Sigmoid colon (tissue), 7 donors: ENCODE data around the gene LDB1. TPM values are rescaled to one million over a fixed set of nuclear protein-coding genes. Genes with fewer than 3 reads are reported as not detected.

Experiments
- DNase-seq: peaks from one replicate; pipeline ENCODE4 v3.0.0-alpha.2; 2019
- H3K27ac ChIP-seq, 4 donors: fragments of 200-600 bp; sonication (generic); one replicate each; pipeline ENCODE4 v1.5.1; 2016 to 2019; ENCODE audit warnings: mild to moderate bottlenecking in 1 of 4
- H3K27me3 ChIP-seq, 3 donors: fragments of 200-600 bp; sonication (generic); one replicate each; pipeline ENCODE4 v1.5.1; 2019; ENCODE audit warnings: mild to moderate bottlenecking in 1 of 3
- H3K36me3 ChIP-seq, 4 donors: fragments of 200-600 bp; sonication (generic); one replicate each; pipeline ENCODE4 v1.5.1; 2016 to 2019
- H3K4me1 ChIP-seq, 4 donors: fragments of 200-600 bp; sonication (generic); one replicate each; pipeline ENCODE4 v1.5.1; 2017 to 2019
- H3K4me3 ChIP-seq, 4 donors: fragments of 200-600 bp; sonication (generic); one replicate each; pipeline ENCODE4 v1.5.1; 2017 to 2019; ENCODE audit warnings: mild to moderate bottlenecking in 2 of 4, moderate library complexity in 1 of 4
- H3K9me3 ChIP-seq, 4 donors: fragments of 200-600 bp in 3 of 4; sonication (generic) in 3 of 4; one replicate each; pipeline versions ENCODE4 v1.5.1 to v1.6.1; 2013 to 2019
- CTCF ChIP-seq, 4 experiments: fragments of 450-650 bp in 3 of 4; fragments of 200-600 bp in 1 of 4; IDR thresholded peaks; one replicate each; pipeline ENCODE4 v1.5.1; 2016 to 2019; ENCODE audit warnings: antibody characterized with exemption in 4 of 4, mild to moderate bottlenecking in 3 of 4, moderate library complexity in 2 of 4
- EP300 ChIP-seq, 4 donors: sonication (generic); formaldehyde crosslinking; IDR thresholded peaks; one replicate each; pipeline ENCODE4 v1.6.1; 2017; ENCODE audit warnings: antibody characterized with exemption in 4 of 4
- POLR2A ChIP-seq, 2 donors: fragments of 450-650 bp; IDR thresholded peaks; one replicate each; pipeline ENCODE4 v1.6.1; 2016; ENCODE audit warnings: antibody characterized with exemption in 2 of 2, mild to moderate bottlenecking in 2 of 2, moderate library complexity in 2 of 2
- POLR2AphosphoS5 ChIP-seq, 4 donors: sonication (generic); formaldehyde crosslinking; IDR thresholded peaks; one replicate each; pipeline ENCODE4 v1.6.1; 2017; ENCODE audit warnings: antibody characterized with exemption in 4 of 4
- WGBS, 2 donors: extraction: QIAGEN DNeasy Blood & Tissue Kit; methylation state at CpG; one replicate each; pipeline ENCODE4 v1.1.7; 2013; 5-methylcytosine and 5-hydroxymethylcytosine counted together
- intact Hi-C: fragments of 100-400 bp; cut with DNase I; formaldehyde crosslinking; loops from one replicate; pipeline ENCODE4 v1.15.1; 2023
- polyA plus RNA-seq, 3 donors: library from polyadenylated mRNA; stranded (reverse); fragments of 200-250 nt; gene quantifications; one replicate each; pipeline ENCODE4 v1.2.3, GENCODE V29; 2013
- total RNA-seq, 4 donors: library from RNA; depleted of rRNA; stranded (reverse); fragments of >200 nt; gene quantifications; one replicate each; pipeline ENCODE4 v1.1.0, GENCODE V29; 2016
- donor health status: healthy with polysubstance abuse.
- donor health status: Bipolar disorder and iron deficiency.
- donor health status: healthy.

The LDB1 gene
- total and polyA plus RNA-seq, 7 donors, result 10.4 to 88.4 (median 62.1) TPM

- no peaks in the 10 kb centered on the region for H3K9me3 ChIP-seq
- H3K4me3 ChIP-seq, result no peak overlapping the region
- H3K4me1 ChIP-seq, result peaks cover 0 to 8% (median 6%) of the 10 kb centered on the region in 4 donors
- no peaks in the 10 kb centered on the region for H3K27me3 ChIP-seq
- TF ChIP-seq POLR2AphosphoS5 (IDR thresholded peaks at IDR 0.05) (no peak), EP300 (IDR thresholded peaks at IDR 0.05) (no peak), CTCF (IDR thresholded peaks at IDR 0.05) (no peak), POLR2A (IDR thresholded peaks at IDR 0.05) (no peak)
- 97 to 98% methylated on average over 1 of the region's 1 CpG for WGBS, 2 donors
- intact Hi-C loops, result no loop called here
- no peak overlapping the region for H3K27ac ChIP-seq
- DNase-seq, result no peak
- peaks cover 14 to 80% (median 38%) of the 10 kb centered on the region in 4 donors for H3K36me3 ChIP-seq
Observed at GRCh38 chr10:102147561-102147960, 27.4 kb upstream of the LDB1 start.

GRCh38 chr10:102146971-102147428, 26.8 kb upstream of the LDB1 start:
- intact Hi-C loops, result no loop called here
- Histone ChIP-seq H3K36me3 (peaks cover 14 to 86% (median 38%) of the 10 kb centered on the region in 4 donors), H3K27me3 (no peaks in the 10 kb centered on the region), H3K9me3 (no peaks in the 10 kb centered on the region), H3K4me1 (peaks cover 0 to 7% (median 6%) of the 10 kb centered on the region in 4 donors), H3K4me3 (no peak overlapping the region), H3K27ac (no peak overlapping the region)
- WGBS, 2 donors, result 95% methylated on average over 17 of the region's 17 CpGs
- DNase-seq, result no peak
- no peak for TF ChIP-seq POLR2AphosphoS5 (IDR thresholded peaks at IDR 0.05)
- TF ChIP-seq CTCF (IDR thresholded peaks at IDR 0.05), result no peak
- TF ChIP-seq EP300 (IDR thresholded peaks at IDR 0.05), result no peak
- no peak for TF ChIP-seq POLR2A (IDR thresholded peaks at IDR 0.05)

- Histone ChIP-seq H3K4me3 (no peak overlapping the region), H3K4me1 (peaks cover 0 to 7% (median 6%) of the 10 kb centered on the region in 4 donors), H3K27ac (no peak overlapping the region), H3K9me3 (no peaks in the 10 kb centered on the region), H3K27me3 (no peaks in the 10 kb centered on the region), H3K36me3 (peaks cover 31 to 88% (median 45%) of the 10 kb centered on the region in 4 donors)
- intact Hi-C loops, result no loop called here
- no peak for TF ChIP-seq CTCF (IDR thresholded peaks at IDR 0.05)
- TF ChIP-seq POLR2AphosphoS5 (IDR thresholded peaks at IDR 0.05), result no peak
- TF ChIP-seq POLR2A (IDR thresholded peaks at IDR 0.05), result no peak
- no peak for TF ChIP-seq EP300 (IDR thresholded peaks at IDR 0.05)
- DNase-seq, result no peak
- 93 to 94% methylated on average over 4 of the region's 4 CpGs for WGBS, 2 donors
Observed at GRCh38 chr10:102141583-102142107, 21.5 kb upstream of the LDB1 start.

- TF ChIP-seq EP300 (IDR thresholded peaks at IDR 0.05) (no peak), CTCF (IDR thresholded peaks at IDR 0.05) (no peak), POLR2AphosphoS5 (IDR thresholded peaks at IDR 0.05) (no peak), POLR2A (IDR thresholded peaks at IDR 0.05) (no peak)
- intact Hi-C loops, result no loop called here
- Histone ChIP-seq H3K4me1 (peaks cover 0 to 14% (median 12%) of the 10 kb centered on the region in 4 donors), H3K36me3 (peaks cover 31 to 82% (median 45%) of the 10 kb centered on the region in 4 donors), H3K27ac (no peak overlapping the region), H3K9me3 (no peaks in the 10 kb centered on the region), H3K4me3 (no peak overlapping the region), H3K27me3 (no peaks in the 10 kb centered on the region)
- no peak for DNase-seq
- WGBS, 2 donors, result 90 to 93% methylated on average over 5 of the region's 5 CpGs
Observed at GRCh38 chr10:102140913-102141540, 20.9 kb upstream of the LDB1 start.
